ENCODE data around the gene EPS8. TPM values are rescaled to one million over a fixed set of nuclear protein-coding genes. Genes with fewer than 3 reads are reported as not detected.

The EPS8 gene
- total and polyA plus RNA-seq, 8 donors: 9.1 to 287 (median 36.1) TPM

DNA sequence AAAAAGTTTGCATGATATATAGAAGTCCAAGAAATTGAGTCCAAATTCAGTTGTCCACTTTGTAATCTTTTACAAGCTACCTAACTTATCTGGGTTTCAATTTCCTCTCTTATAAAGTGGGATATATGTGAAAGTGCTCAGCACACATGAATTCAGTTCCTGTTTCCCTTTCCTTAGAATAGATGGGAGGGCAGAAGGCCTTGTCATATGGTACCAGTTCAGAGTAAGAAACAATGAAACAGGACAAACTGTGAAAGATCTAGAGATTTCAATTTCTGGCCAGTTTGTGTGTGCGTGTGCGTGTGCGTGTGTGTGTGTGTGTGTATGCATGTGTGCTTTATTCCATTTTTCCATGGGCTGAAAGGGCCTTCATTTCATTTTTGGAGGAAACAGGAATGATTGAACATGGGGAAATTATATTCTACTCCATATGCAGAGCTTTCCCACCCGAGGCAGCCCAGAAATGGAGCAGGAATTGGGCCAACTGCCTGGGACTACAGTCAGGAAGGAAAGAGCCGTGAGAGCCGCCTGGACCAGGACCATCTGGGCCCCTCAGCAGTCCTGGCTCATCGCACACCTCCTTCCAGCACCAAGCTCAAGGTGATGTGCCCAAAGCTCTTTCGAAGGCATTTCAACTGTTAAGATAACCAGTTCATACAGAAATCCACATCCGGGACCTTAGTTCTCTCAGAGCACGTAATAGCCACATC is 183.2 kb downstream of the EPS8 start:
- TF ChIP-seq EP300 (IDR thresholded peaks at IDR 0.05) (no peak), POLR2AphosphoS5 (IDR thresholded peaks at IDR 0.05) (no peak), POLR2A (IDR thresholded peaks at IDR 0.05) (no peak)
- TF ChIP-seq, protein P1, sequence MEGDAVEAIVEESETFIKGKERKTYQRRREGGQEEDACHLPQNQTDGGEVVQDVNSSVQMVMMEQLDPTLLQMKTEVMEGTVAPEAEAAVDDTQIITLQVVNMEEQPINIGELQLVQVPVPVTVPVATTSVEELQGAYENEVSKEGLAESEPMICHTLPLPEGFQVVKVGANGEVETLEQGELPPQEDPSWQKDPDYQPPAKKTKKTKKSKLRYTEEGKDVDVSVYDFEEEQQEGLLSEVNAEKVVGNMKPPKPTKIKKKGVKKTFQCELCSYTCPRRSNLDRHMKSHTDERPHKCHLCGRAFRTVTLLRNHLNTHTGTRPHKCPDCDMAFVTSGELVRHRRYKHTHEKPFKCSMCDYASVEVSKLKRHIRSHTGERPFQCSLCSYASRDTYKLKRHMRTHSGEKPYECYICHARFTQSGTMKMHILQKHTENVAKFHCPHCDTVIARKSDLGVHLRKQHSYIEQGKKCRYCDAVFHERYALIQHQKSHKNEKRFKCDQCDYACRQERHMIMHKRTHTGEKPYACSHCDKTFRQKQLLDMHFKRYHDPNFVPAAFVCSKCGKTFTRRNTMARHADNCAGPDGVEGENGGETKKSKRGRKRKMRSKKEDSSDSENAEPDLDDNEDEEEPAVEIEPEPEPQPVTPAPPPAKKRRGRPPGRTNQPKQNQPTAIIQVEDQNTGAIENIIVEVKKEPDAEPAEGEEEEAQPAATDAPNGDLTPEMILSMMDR (IDR thresholded peaks at IDR 0.05): no peak
- Histone ChIP-seq H3K27me3 (no peaks in the 10 kb centered on the region), H3K9me3 (no peaks in the 10 kb centered on the region), H3K4me3 (no peak overlapping the region), H3K36me3 (no peaks in the 10 kb centered on the region), H3K4me1 (no peaks in the 10 kb centered on the region), H3K27ac (no peak overlapping the region)
- intact Hi-C loops (cut with DNase I; ENCODE audit: low total_unique reads): no loop called here
- no peak for DNase-seq
- WGBS, 5 donors: 83 to 93% (median 90%) methylated on average over 10 of the region's 10 CpGs

DNA sequence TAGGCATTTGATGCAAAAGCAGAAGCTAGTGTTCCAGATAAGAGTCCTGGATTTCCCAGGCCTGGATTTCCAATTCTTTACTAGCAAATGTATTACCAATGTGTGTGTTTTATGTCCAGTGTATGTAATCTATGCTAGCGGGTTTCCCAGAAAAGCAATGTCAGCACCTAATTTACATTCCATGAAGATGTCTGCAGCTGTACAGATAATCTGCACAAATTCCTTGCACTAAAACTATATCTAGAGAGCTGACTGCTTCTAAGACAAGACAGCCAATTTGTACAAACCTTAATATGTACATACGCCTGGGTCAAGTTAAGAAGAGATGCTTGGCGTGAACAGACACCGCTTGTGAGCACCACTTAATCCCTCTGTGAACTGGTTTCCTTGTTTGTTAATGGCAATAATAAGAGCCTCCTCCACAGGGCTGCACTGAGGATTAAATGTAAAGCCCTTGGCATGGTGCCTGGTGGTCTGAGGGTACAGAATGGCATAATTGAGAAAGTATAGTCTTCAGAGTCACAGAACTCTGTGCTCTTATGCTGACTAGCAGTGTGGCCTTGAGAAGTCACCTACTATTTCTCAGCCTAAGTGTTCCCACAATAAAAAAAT is 185.6 kb downstream of the EPS8 start:
- H3K27me3 ChIP-seq: no peaks in the 10 kb centered on the region
- no peak for TF ChIP-seq POLR2A (IDR thresholded peaks at IDR 0.05)
- TF ChIP-seq EP300 (IDR thresholded peaks at IDR 0.05): no peak
- TF ChIP-seq, protein P1 (IDR thresholded peaks at IDR 0.05): no peak
- no peak for TF ChIP-seq POLR2AphosphoS5 (IDR thresholded peaks at IDR 0.05)
- 90 to 98% (median 95%) methylated on average over 4 of the region's 4 CpGs for WGBS, 5 donors

DNA sequence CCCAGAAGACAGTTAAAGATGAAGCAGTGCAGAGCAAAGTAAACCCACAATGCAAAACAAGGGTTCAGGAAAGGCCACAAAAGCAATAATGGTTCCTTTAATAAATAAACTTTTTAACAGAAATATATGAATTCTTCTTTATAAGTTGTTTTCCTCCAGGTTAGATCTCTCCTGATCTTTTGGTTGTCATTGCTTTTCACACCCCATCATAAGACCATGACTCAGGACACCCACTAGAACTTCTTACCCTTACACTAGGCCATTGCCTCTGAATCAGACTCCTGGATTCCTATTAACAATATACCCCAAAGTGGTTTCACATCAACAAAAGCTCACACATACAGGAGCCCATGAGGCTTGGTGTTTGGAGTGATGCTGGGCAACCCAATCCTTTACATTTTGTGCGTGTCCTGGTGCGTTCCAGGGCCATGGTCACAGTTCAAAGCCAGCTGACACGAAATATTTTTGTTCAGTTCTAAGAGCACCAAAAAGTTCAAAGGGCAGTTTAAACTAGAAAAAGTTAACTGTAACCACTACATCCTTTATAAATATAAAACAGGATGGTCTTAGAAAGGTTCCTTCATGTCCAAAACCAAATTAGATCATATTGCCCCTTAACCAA is 187.0 kb downstream of the EPS8 start:
- H3K4me1 ChIP-seq: peaks cover 0 to 8% (median 4%) of the 10 kb centered on the region in 4 donors
- 89 to 96% (median 94%) methylated on average over 3 of the region's 3 CpGs for WGBS, 5 donors
- intact Hi-C loops (cut with DNase I; ENCODE audit: low total_unique reads): no loop called here
- H3K9me3 ChIP-seq: no peaks in the 10 kb centered on the region
- H3K27ac ChIP-seq: no peak overlapping the region
- no peaks in the 10 kb centered on the region for H3K27me3 ChIP-seq
- no peaks in the 10 kb centered on the region for H3K36me3 ChIP-seq
- no peak overlapping the region for H3K4me3 ChIP-seq
- no peak for DNase-seq
- TF ChIP-seq, protein P1 (IDR thresholded peaks at IDR 0.05): no peak
- TF ChIP-seq POLR2AphosphoS5 (IDR thresholded peaks at IDR 0.05) (no peak), POLR2A (IDR thresholded peaks at IDR 0.05) (no peak), EP300 (IDR thresholded peaks at IDR 0.05) (no peak)

More for the DNA sequence above, 185.6 kb downstream of the EPS8 start:
- no peaks in the 10 kb centered on the region for H3K36me3 ChIP-seq
- no peak overlapping the region for H3K27ac ChIP-seq
- DNase-seq: peak in 1 of 2 donors; percentile 30
- H3K4me1 ChIP-seq: peaks cover 0 to 8% (median 4%) of the 10 kb centered on the region in 4 donors
- no peak overlapping the region for H3K4me3 ChIP-seq
- intact Hi-C loops (cut with DNase I; ENCODE audit: low total_unique reads): no loop called here
- no peaks in the 10 kb centered on the region for H3K9me3 ChIP-seq

DNA sequence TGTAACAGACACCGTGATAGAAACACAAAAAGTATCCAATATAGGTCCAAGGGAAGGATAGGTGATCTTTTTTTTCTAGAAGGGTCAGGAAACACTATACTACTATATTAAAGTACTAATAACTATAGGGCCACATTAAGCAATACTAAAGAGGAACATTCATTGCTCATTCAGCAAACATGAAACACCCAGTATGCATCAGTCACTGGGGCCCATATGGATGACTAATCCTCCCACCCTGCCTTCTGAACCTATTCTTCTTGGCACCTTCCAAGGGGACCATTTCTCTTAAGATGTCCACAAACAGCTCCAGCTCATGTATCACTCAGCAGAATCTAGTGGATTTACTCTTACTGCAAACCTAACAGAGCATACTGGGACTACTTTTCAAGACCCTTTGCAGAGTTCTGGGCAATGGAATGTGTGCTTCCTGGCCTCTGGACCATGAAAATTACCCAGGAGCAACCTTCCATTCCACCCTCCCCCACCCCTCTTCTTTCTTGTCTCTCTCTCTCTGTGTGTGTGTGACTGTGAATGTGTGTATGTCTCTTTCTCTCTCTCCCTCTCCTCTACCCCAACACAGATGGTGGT is 187.9 kb downstream of the EPS8 start:
- H3K36me3 ChIP-seq: no peaks in the 10 kb centered on the region
- intact Hi-C loops (cut with DNase I; ENCODE audit: low total_unique reads): no loop called here
- no peaks in the 10 kb centered on the region for H3K9me3 ChIP-seq
- H3K27me3 ChIP-seq: no peaks in the 10 kb centered on the region
- DNase-seq: no peak
- 86 to 94% (median 91%) methylated on average over 1 of the region's 1 CpG for WGBS, 5 donors
- H3K4me1 ChIP-seq: peaks cover 0 to 8% (median 4%) of the 10 kb centered on the region in 4 donors
- H3K27ac ChIP-seq: no peak overlapping the region
- no peak for TF ChIP-seq POLR2A (IDR thresholded peaks at IDR 0.05)
- TF ChIP-seq POLR2AphosphoS5 (IDR thresholded peaks at IDR 0.05): no peak
- TF ChIP-seq, protein P1 (IDR thresholded peaks at IDR 0.05): no peak
- TF ChIP-seq EP300 (IDR thresholded peaks at IDR 0.05): no peak
- no peak overlapping the region for H3K4me3 ChIP-seq

Data from stomach (tissue), 9 donors.